Measurements from ENCODE around the gene NCK2.
"Not testable (repeated sequence)": the region's sequence is repeated elsewhere in the genome, so short reads cannot be mapped to it uniquely, and the experiment has no call there.

NCK2 gene

GRCh38 chr2:105893011-105893995 lies 148.6 kb downstream of the NCK2 start:
- no peak for DNase-seq (ENCODE audit: low spot score)

DNA sequence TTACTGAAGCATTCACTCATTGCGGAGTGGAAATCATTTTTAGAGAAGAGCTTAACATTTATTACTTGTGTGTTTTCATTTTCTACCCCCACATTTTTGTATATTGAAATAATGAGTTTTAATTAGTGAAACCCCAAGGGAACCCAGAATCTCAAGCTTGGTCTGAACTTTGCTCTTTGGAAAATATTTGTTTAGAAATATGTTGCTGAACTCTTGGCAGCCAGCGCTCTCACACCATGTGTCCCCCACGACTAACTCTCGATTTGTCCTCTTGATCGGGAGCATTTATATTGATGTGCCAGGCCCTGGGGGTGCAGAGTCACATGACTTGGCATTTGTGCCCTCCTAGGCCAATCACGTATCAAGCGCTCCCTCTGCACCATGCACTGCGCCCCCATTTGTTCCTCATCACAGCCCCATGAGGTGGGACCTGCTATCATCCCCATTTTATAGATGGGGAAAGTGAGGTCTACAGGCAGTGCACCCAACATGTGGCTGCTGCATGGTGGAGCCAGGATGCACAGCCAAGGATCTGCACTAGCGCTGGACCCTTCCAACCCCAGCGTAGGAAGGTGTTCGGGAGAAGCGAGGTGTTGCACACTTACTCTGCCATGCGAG lies 149.7 kb downstream of the NCK2 start:
- no peak for DNase-seq (ENCODE audit: low spot score)

DNA sequence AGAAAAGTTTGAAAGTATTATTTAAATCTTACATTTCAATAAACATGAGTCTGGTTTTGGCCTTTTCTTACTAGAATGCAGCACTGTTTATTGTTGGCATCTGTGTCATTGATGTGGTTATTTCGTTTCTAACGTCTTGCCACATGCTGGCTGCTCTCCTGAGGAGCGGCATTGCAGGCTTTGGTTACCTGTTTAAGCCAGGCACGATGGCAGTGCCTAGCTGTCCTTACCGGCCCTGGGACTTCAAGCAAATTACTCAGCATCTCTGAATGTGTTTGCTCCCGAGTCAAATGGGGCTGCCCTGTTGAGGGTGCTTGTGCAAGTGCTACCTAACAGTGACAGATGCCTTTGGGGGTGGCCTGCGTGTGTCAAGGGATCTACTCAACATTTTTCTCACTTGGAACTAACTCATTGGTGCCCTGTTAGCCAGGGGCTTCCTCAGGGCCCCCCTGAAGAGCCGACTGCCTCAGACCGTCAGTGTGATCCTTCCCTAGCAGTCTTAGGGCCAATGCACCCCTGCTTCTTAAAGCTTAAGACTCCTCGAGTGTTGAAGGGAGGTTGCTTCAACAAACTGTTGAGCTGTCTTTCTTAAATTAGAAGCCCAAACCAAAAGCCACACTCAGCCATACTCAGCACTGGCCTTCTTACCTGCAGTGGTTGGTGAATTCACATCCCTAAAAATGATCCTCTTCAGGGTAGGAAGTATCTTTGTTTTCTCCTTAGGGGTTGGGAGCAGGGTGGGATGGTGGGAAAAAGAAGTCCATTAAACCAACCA lies 151.5 kb downstream of the NCK2 start:
- DNase-seq (ENCODE audit: low spot score) = no peak

DNA sequence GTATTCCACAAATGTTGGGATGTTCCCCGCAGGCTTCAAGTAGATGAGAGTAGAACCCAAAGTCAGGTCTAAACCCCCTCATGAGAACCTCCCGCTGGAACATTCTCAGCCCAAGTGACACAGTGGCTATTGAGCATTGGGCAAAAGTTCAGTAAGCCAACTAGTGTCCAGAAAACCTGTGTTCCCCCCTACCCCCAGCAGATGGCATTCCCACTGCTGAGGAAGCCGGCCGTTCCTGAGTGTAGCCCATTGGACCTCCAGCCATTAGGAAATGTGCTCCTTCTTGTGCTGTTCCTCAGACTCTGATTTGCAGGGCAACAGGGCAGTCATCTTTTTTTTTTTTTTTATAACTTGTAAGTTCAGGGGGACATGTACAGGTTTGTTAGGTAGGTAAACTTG lies 152.1 kb downstream of the NCK2 start:
- no peak for DNase-seq (ENCODE audit: low spot score)

- DNase-seq (ENCODE audit: low spot score) = not testable (repeated sequence)
Observed at GRCh38 chr2:105897694-105898093, 153.0 kb downstream of the NCK2 start.

DNA sequence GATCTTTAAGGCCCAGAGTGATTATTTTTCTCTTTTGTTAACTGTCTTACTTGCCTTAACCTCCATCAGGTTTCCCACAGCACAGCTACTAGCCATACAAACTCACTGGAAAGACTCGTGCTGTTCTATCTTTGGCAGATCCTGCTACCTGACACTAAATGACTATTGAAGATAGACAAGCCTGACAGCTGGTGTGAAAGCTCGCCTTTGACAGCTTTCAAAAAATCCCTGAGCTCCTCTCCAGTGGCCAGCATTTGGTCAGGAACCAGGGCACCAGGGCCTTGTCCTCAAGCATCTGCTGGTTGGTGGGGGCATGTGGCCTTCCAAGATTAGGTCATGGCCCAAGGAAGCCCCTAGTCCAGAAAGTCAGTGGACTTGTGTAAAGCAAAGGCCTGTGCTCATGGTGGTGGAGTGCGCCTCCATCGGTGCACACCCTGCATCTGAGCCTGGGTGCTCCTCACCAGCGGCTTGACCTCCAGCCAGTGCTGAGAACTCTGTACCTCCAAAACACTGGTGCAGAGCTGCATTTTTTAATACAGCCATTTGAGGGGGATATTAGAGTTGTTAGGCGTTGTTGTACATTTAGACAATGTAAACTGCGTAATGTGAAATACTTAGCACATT lies 158.5 kb downstream of the NCK2 start:
- no peak for DNase-seq (ENCODE audit: low spot score)

DNA sequence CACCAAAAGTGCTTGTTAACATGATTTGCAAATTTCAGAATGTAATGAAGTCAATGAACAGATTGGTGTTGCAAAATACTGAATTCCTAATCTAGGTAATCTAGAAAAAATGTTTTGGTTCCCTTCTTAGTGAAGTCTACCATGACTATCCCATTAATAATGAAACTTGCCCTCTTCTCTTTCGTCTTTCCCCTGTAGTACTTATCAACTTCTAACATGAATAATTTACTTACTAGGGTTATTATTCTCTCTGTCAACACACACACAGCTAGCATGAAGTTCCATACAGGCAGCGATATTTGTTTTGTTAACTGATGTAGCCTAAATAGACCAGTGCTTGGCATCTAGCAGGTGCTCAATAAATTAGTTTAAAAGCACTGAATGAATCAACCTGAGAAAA lies 160.2 kb downstream of the NCK2 start:
- no peak for DNase-seq (ENCODE audit: low spot score)

DNA sequence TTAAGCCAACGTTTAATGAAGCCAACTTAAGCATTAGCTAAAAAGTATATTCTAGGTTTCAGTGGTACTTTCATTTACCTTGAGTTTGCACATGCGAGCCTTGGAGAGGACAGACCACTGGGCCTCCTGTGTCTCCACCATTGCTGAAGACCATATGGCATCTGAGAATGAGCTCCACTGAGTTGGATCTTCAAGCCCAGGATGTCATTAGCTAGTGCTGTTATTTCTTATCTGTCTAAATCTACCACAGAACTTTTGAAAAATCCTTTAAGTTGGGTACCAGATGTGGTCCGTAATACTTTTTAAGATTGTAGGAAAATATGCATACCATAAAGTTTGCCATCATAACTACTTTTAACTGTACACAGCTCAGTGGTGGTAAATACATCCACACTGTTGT lies 161.8 kb downstream of the NCK2 start:
- no peak for DNase-seq (ENCODE audit: low spot score)

- DNase-seq (ENCODE audit: low spot score) = no peak
Observed at GRCh38 chr2:105907184-105907583, 162.5 kb downstream of the NCK2 start.

DNA sequence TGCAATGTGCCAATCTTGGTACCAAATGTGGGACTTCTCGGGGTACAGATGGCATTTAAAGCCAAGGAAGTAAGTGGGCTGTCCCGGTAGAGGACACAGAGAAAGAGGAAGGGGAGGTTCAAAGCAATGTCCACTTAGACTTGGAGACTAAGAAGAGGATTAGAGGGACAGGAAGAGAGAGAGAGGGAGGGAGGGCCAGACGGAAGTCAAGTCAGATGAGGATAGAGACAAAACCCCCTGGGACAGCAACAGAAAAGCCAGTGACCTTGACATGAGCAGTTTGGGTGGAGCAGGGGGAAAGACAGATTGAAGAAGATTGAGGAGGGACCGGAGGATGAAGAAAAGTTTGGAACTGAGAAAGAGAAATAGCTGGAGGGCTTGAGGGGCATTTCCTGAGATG lies 164.5 kb downstream of the NCK2 start:
- DNase-seq (ENCODE audit: low spot score) = no peak

- no peak for DNase-seq (ENCODE audit: low spot score)
Observed at GRCh38 chr2:105910497-105911238, 166.0 kb downstream of the NCK2 start.

- no peak for DNase-seq (ENCODE audit: low spot score)
Observed at GRCh38 chr2:105911425-105911824, 166.7 kb downstream of the NCK2 start.

DNA sequence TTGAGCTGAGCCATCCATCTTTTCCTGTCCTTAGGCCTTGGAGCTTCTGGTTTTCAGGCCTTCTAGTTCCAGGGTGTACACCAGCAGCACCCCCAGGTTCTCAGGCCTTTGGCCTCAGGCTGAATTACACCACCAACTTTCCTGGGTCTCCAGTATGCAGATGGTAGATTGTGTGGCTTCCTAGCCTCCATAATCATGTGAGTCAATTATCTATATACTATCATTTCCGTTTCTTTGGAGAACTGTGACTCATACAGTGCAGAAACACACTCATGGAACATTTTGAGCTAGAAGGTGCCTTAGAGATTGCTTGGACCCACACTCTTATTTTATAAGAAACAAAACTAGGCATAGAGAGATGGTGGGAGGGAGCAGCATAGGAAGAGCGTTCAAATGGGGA lies 167.4 kb downstream of the NCK2 start:
- peak; percentile 9 for DNase-seq (ENCODE audit: low spot score)

- no peak for DNase-seq (ENCODE audit: low spot score)
Observed at GRCh38 chr2:105915005-105915558, 170.4 kb downstream of the NCK2 start.

DNA sequence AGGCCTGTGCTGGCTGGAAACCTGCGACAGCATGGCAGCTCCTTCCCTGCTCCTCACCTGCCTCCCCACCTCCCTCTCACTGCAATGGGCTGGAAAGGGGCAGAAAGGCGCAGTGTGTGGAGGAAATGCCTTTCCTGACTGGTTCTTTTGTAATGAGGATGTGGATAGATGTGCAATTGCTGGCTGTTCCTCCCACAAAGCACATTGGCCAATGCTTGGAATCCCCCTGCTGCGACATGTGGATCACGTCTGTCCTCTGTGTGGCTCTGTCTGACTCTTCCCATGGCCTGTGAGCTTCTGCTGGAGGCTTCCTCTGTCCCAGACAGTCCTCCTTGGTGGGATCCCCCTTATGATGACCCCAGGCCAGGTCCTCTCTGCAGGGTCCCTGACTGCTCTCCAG lies 172.5 kb downstream of the NCK2 start:
- DNase-seq (ENCODE audit: low spot score) = no peak

GRCh38 chr2:105917688-105918087 lies 173.0 kb downstream of the NCK2 start:
- DNase-seq (ENCODE audit: low spot score) = no peak

- DNase-seq (ENCODE audit: low spot score) = no peak
Observed at GRCh38 chr2:105919191-105919811, 174.6 kb downstream of the NCK2 start.

DNA sequence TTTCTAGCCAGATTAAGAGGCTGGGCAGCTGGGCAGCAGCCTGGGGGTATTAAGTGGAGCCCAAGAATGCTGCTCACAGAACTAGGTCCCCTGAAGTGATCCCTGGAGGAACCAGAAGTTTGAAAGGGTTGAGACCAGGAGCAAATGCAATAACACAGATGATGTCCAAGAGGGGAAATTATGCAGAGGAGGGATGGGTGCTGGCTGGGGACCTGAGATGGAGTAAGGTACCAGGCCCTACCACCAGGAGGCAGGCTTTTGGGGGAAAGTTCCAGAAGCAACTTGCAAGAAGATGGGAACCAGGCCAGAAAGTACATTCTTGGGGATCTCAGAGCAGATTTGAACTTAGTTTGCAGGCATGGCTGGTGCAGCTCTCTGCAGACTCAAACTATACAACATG lies 175.1 kb downstream of the NCK2 start:
- DNase-seq (ENCODE audit: low spot score) = peak; percentile 5

DNA sequence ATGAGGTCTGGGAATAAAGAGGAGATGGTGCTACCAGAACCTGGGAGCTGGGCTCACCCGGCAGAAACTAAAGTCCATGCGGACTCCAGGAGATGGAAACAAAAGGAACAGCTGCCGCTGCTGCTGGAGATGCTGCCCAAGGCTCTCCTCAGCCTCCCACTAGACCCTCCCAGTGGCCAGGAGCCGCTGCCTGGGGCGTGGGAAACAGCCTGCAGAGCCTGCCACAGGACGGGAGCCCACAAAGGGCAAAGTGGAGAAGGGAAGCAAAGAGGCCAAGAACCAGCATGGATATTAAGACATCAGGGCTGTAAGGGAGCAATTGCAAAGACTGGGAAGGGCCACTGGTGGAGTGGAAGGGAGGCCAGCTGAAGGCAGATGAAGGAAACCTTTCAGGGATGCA lies 179.6 kb downstream of the NCK2 start:
- DNase-seq (ENCODE audit: low spot score) = no peak

GRCh38 chr2:105924932-105925331 lies 180.2 kb downstream of the NCK2 start:
- DNase-seq (ENCODE audit: low spot score) = no peak

DNA sequence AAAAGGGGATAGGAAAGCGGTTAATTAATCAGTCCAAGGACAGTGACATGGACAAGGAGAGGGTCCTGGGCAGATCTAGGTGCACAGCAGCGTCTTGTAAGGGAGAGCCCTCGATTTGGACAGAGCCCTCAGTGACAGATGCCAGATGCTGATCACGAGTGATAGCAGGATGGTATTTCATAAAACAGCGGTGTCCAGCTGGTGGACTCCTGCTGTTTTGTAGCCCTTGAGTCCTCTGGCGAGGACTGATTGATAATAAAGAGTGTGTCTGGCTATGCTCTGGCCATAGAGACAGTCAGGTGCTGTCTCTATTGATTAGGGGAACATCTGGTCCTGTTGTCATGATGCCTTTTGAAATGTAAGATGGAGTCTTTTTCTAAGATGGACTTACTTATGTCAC lies 180.7 kb downstream of the NCK2 start:
- DNase-seq (ENCODE audit: low spot score) = no peak
